ENCODE data around the gene DDC.

Gene DDC

GRCh38 chr7:50475340-50475739, 89.9 kb downstream of the DDC start:
- Histone ChIP-seq H3K27me3 (ENCODE audit: low read length) (no peaks in the 10 kb centered on the region), H3K27ac (ENCODE audit: low read depth, low read length) (no peak overlapping the region), H3F3A (ENCODE audit: insufficient read depth) (no peaks in the 10 kb centered on the region), H3K79me2 (ENCODE audit: insufficient read depth, low read length) (no peaks in the 10 kb centered on the region), H4K20me1 (ENCODE audit: low read depth, low read length) (no peaks in the 10 kb centered on the region), H3K9me3 (ENCODE audit: insufficient read depth, low read length) (no peaks in the 10 kb centered on the region), H3K4me3 (ENCODE audit: insufficient read depth, low read length, poor library complexity, severe bottlenecking) (no peak overlapping the region), H3K4me2 (ENCODE audit: low read depth, low read length, poor library complexity, severe bottlenecking) (no peak overlapping the region), H3K9ac (ENCODE audit: low read length) (no peak overlapping the region), H3K9me2 (replicated peaks; ENCODE audit: insufficient read depth, low read length) (no peaks in the 10 kb centered on the region), H2AFZ (ENCODE audit: low read depth, low read length, severe bottlenecking) (no peak overlapping the region), H3K36me3 (ENCODE audit: low read length) (no peaks in the 10 kb centered on the region)
- TF ChIP-seq CTCF (IDR thresholded peaks at IDR 0.05; ENCODE audit: insufficient read depth, low read length, poor library complexity, severe bottlenecking) (no peak), EZH2phosphoT487 (conservative IDR thresholded peaks at IDR 0.05; ENCODE audit: low read length) (no peak)

GRCh38 chr7:50474382-50475160, 90.6 kb downstream of the DDC start:
- Histone ChIP-seq H3K9me3 (ENCODE audit: insufficient read depth, low read length) (no peaks in the 10 kb centered on the region), H3K4me2 (ENCODE audit: low read depth, low read length, poor library complexity, severe bottlenecking) (no peak overlapping the region), H4K20me1 (ENCODE audit: low read depth, low read length) (no peaks in the 10 kb centered on the region), H3K9ac (ENCODE audit: low read length) (no peak overlapping the region), H3K27me3 (ENCODE audit: low read length) (no peaks in the 10 kb centered on the region), H3K79me2 (ENCODE audit: insufficient read depth, low read length) (no peaks in the 10 kb centered on the region), H3K27ac (ENCODE audit: low read depth, low read length) (no peak overlapping the region), H3K4me3 (ENCODE audit: insufficient read depth, low read length, poor library complexity, severe bottlenecking) (no peak overlapping the region), H3K9me2 (replicated peaks; ENCODE audit: insufficient read depth, low read length) (no peaks in the 10 kb centered on the region), H3F3A (ENCODE audit: insufficient read depth) (no peaks in the 10 kb centered on the region), H2AFZ (ENCODE audit: low read depth, low read length, severe bottlenecking) (no peak overlapping the region), H3K36me3 (ENCODE audit: low read length) (no peaks in the 10 kb centered on the region)
- TF ChIP-seq CTCF (IDR thresholded peaks at IDR 0.05; ENCODE audit: insufficient read depth, low read length, poor library complexity, severe bottlenecking) (no peak), EZH2phosphoT487 (conservative IDR thresholded peaks at IDR 0.05; ENCODE audit: low read length) (no peak)

GRCh38 chr7:50473531-50473930, 91.7 kb downstream of the DDC start:
- Histone ChIP-seq H3F3A (ENCODE audit: insufficient read depth) (no peaks in the 10 kb centered on the region), H2AFZ (ENCODE audit: low read depth, low read length, severe bottlenecking) (no peak overlapping the region)

More at GRCh38 chr7:50473531-50473930, 91.7 kb downstream of the DDC start:
- no peak overlapping the region for H3K9ac ChIP-seq (ENCODE audit: low read length)
- no peaks in the 10 kb centered on the region for H3K79me2 ChIP-seq (ENCODE audit: insufficient read depth, low read length)
- H3K36me3 ChIP-seq (ENCODE audit: low read length), result no peaks in the 10 kb centered on the region
- H3K9me3 ChIP-seq (ENCODE audit: insufficient read depth, low read length), result no peaks in the 10 kb centered on the region
- H3K4me2 ChIP-seq (ENCODE audit: low read depth, low read length, poor library complexity, severe bottlenecking), result no peak overlapping the region
- no peaks in the 10 kb centered on the region for H3K27me3 ChIP-seq (ENCODE audit: low read length)
- H4K20me1 ChIP-seq (ENCODE audit: low read depth, low read length), result no peaks in the 10 kb centered on the region
- H3K27ac ChIP-seq (ENCODE audit: low read depth, low read length), result no peak overlapping the region
- TF ChIP-seq EZH2phosphoT487 (conservative IDR thresholded peaks at IDR 0.05; ENCODE audit: low read length) (no peak), CTCF (IDR thresholded peaks at IDR 0.05; ENCODE audit: insufficient read depth, low read length, poor library complexity, severe bottlenecking) (no peak)
- H3K9me2 ChIP-seq (replicated peaks; ENCODE audit: insufficient read depth, low read length), result no peaks in the 10 kb centered on the region
- no peak overlapping the region for H3K4me3 ChIP-seq (ENCODE audit: insufficient read depth, low read length, poor library complexity, severe bottlenecking)
